ENCODE data around the gene TSPAN18.

DNA sequence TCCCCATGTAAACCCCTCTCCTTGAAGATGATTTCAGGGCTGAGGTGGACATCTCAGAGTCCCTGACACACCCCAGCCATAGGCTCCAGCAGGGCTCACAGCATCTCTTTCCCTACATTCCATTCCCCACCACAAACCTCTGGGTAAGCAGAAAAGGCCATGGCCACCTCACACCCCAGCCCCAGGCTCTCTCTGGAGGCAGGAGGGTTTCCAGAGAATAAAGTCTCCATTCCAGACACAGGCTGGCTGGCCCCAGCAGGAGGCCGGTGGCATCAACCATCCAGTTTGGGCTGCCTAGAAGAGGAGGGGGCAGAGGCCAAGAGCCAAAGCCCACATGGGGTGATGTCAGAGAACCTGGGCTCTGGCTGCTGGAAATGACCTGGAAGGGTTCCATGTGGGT lies 162.5 kb downstream of the TSPAN18 start:
- TF ChIP-seq, protein P1, sequence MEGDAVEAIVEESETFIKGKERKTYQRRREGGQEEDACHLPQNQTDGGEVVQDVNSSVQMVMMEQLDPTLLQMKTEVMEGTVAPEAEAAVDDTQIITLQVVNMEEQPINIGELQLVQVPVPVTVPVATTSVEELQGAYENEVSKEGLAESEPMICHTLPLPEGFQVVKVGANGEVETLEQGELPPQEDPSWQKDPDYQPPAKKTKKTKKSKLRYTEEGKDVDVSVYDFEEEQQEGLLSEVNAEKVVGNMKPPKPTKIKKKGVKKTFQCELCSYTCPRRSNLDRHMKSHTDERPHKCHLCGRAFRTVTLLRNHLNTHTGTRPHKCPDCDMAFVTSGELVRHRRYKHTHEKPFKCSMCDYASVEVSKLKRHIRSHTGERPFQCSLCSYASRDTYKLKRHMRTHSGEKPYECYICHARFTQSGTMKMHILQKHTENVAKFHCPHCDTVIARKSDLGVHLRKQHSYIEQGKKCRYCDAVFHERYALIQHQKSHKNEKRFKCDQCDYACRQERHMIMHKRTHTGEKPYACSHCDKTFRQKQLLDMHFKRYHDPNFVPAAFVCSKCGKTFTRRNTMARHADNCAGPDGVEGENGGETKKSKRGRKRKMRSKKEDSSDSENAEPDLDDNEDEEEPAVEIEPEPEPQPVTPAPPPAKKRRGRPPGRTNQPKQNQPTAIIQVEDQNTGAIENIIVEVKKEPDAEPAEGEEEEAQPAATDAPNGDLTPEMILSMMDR (conservative IDR thresholded peaks at IDR 0.05; ENCODE audit: low read depth, low read length), result no peak
- TF ChIP-seq EZH2 (IDR thresholded peaks at IDR 0.05; ENCODE audit: borderline replicate concordance, low read depth, low read length, poor library complexity, severe bottlenecking), result no peak

All from A673 (cell line).